ENCODE results near the gene ARHGEF12.

DNA sequence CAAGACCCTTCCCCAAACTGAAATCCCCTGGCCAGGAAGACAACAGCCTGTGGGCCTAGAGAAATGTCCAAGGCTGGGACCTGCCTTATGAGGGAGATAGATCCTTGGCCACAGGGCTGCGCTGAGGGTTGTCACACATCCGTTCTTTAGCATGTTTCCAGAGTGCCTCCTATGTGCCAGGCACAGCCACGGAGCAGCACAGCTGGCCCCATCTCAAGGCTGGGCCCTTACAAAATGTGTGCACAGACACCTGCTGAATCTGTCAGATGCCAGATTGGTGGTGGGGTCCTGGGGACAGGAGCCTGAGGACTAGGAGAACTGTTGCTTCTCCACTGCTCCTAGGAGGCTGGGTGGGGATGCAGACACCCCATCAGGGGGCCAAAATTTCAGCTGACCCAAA, 186.5 kb downstream of the ARHGEF12 start:
- TF ChIP-seq, protein P1, sequence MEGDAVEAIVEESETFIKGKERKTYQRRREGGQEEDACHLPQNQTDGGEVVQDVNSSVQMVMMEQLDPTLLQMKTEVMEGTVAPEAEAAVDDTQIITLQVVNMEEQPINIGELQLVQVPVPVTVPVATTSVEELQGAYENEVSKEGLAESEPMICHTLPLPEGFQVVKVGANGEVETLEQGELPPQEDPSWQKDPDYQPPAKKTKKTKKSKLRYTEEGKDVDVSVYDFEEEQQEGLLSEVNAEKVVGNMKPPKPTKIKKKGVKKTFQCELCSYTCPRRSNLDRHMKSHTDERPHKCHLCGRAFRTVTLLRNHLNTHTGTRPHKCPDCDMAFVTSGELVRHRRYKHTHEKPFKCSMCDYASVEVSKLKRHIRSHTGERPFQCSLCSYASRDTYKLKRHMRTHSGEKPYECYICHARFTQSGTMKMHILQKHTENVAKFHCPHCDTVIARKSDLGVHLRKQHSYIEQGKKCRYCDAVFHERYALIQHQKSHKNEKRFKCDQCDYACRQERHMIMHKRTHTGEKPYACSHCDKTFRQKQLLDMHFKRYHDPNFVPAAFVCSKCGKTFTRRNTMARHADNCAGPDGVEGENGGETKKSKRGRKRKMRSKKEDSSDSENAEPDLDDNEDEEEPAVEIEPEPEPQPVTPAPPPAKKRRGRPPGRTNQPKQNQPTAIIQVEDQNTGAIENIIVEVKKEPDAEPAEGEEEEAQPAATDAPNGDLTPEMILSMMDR (conservative IDR thresholded peaks at IDR 0.05; ENCODE audit: low read depth, low read length) = no peak
- no peak for TF ChIP-seq EZH2 (IDR thresholded peaks at IDR 0.05; ENCODE audit: borderline replicate concordance, low read depth, low read length, poor library complexity, severe bottlenecking)
